HuH-7 (cell line): ENCODE measurements around the gene SPOCK2.
"Not testable (repeated sequence)": the region's sequence is repeated elsewhere in the genome, so short reads cannot be mapped to it uniquely, and the experiment has no call there.

Source experiments
- DNase-seq: peaks from one replicate; pipeline ENCODE4 v3.0.0; 2011; ENCODE audit warnings: low spot score

The SPOCK2 gene

DNA sequence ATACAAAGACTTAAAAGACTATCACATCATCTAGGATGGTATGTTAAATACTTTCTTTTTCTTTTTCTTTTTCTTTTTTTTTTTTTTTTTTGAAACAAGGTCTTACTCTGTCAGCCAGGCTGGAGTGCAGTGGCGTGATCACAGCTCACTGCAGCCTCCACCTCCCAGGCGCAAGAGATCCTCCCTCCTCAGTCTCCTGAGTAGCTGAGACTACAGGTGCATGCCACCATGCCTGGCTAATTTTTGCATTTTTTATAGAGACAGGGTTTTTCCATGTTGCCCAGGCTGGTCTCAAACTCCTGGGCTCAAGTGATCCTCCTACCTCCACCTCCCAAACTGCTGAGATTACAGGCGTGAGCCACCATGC is 19.6 kb upstream of the SPOCK2 start:
- not testable (repeated sequence) for DNase-seq

GRCh38 chr10:72107325-72108003 is 19.1 kb upstream of the SPOCK2 start:
- DNase-seq = no peak

GRCh38 chr10:72106896-72107295 is 18.5 kb upstream of the SPOCK2 start:
- DNase-seq = no peak

- no peak for DNase-seq
Observed at GRCh38 chr10:72106154-72106849, 18.0 kb upstream of the SPOCK2 start.

- DNase-seq = no peak
Observed at GRCh38 chr10:72105710-72106109, 17.4 kb upstream of the SPOCK2 start.

DNA sequence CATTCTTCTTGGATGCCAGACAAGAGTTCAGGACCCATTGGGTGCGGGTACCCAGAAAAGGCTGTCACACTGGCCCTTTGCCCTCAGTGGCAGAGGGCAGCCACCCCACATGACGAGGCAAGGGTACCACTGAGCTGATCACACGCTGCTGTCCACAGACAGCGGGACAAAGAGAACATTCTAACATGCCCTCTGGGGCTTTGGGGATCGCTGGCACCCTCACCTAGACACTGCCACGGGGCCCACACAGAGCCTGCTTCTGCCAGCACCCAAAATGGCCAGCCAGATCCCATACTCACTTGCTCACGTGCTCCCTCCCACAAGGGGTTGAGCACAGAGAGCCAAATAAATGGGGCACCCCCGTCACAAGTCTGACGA is 16.7 kb upstream of the SPOCK2 start:
- no peak for DNase-seq

DNA sequence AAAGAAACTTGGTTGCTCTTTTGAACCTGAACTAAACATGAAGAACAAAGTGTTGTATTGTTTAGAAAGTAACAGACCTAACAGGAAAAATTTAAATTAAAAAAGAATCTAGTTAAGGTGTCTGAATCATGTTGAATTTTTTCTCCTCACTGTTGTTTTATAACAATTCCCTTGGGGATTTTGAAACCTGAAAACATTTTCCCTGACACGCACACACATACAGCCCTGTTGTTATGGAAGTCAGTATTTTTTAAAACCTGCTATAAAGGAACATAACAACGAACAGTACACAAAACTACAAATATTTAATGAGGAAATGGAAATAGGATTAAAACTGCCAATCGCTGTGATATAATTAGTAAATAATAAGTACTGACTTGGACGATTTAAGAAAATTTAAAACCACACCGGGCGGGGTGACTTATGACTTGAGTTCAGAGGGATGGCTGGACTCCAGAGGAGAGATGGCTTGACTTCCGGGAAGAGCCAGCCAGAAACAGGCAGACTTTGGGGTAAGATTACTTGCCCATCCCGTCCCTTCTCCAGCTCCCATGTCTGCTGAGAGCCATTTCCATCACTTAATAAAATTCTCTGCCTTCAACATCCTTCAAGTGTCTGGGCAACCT is 16.2 kb upstream of the SPOCK2 start:
- DNase-seq = no peak

DNA sequence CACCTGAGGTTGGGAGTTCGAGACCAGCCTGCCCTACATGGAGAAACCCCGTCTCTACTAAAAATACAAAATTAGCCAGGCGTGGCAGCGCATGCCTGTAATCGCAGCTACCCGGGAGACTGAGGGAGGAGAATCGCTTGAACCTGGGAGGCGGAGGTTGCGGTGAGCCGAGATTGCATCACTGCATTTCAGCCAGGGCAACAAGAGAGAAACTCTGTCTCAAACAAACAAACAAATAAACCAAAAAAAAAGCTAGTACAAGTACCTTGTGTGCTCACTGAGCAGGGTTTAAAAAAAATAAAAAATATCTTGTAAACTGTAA is 11.2 kb upstream of the SPOCK2 start:
- DNase-seq = no peak

GRCh38 chr10:72098836-72099599 is 10.7 kb upstream of the SPOCK2 start:
- DNase-seq = no peak

DNA sequence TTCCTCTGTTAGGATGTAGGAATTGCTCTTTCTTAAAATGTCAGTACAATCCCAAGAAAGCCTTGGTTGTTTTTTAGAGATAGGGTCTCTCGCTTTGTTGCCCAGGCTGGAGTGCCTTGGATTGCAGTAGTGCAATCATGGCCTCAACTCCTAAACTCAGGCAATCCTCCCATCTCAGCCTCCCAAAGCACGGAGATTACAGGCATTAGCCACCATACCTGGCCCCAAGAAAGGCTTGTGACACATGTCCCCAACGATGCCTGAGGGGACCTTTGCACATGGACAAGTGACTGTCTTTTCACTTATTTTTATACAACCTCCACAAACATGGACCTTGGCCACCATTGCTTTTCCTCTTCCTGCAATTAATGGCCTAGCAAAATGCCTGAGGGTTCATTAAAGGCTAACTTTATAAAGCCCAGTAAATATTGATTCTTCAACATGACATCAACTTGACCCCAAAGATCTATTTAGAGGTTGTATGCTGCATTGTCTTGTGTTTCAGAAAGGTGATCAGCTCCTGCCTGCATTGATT is 10.0 kb upstream of the SPOCK2 start:
- no peak for DNase-seq

- no peak for DNase-seq
Observed at GRCh38 chr10:72097448-72098300, 9.3 kb upstream of the SPOCK2 start.

GRCh38 chr10:72096115-72097000 is 8.0 kb upstream of the SPOCK2 start:
- DNase-seq = no peak

- no peak for DNase-seq
Observed at GRCh38 chr10:72095195-72095594, 6.8 kb upstream of the SPOCK2 start.

DNA sequence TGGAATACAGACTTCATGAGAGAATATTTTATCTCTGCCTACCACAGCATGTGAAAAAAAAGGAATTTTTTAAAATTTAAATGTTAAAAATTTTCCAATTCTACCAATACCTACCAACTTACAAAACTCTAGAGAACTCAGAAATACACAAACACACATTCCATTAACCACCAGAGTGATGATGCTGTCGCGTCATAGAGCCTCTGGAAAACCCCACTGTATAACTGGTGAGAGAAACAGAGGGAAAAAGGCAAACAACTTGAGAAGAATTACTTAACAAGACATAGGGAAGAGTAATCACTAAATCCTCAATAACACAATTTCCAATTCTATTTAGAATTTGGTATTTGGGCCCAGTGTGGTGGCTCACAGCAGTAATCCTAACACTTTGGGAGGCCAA is 6.2 kb upstream of the SPOCK2 start:
- no peak for DNase-seq

DNA sequence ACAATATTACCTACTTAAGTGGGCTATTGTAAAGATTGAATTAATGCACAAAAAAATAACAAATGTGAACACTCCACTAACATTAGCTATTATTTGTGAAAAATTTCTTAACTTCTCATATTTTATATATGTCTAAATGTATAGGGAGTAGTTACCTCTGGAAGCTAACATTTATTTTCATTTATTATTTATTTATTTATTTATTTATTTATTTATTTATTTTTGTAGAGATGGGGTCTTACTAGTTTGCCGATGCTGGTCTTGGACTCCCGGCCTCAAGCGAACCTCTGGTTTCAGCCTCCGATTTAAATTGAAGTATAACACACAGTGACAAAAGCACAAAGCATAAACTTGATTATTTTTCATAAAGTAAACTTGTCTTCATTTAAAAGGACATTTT is 5.1 kb upstream of the SPOCK2 start:
- DNase-seq = no peak

- DNase-seq = no peak
Observed at GRCh38 chr10:72092987-72093386, 4.6 kb upstream of the SPOCK2 start.

- DNase-seq = no peak
Observed at GRCh38 chr10:72092171-72092924, 4.0 kb upstream of the SPOCK2 start.

- DNase-seq = no peak
Observed at GRCh38 chr10:72090326-72090725, 2.0 kb upstream of the SPOCK2 start.

GRCh38 chr10:72089618-72090017 is 1.3 kb upstream of the SPOCK2 start:
- DNase-seq = no peak
